Stimulated activated CD4-positive, alpha-beta T cell treated with anti-CD3 and anti-CD28 coated beads, Interleukin-12 subunit alpha, Interleukin-12 subunit beta, amount 100 ng/mL, for 4 hours (primary cell): ENCODE data around the gene POMT2.

ENCODE experiments used
- DNase-seq: peaks from one replicate; pipeline ENCODE4 v3.0.0-alpha.2; 2020

The POMT2 gene

DNA sequence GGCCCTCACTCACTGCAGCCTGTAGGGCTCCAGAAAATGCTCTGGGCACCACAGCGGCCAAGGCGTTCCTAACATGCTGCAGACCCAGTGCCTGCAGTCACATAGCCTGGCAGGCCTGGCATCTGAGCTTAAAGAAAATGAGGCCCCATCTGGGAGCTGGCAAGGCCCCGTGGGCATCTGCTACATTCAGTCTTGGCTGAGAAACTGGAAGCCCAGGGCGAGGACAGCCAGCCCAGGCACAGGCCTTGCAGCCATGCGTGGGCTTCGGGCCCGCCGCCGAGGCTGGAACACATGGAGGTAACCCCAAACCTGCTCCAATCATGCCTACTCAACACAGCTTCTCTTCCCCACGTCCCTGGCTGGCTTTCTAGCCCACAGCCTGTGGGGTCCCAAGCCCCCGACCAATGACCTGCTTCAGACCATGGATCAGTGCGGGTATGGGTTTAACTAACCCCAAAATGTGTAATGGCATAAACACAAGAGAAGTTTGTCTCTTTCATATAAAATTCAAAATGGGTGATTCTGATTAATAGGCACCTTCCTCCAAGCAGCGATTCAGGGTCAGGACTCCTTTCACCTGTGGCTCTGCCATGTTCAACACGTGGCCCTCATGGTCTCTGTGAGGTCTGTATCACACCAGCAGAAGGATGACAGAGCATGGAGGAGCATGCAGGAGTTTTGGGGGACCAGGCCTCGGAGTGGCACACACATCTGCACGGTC is 56.1 kb downstream of the POMT2 start:
- no peak for DNase-seq

DNA sequence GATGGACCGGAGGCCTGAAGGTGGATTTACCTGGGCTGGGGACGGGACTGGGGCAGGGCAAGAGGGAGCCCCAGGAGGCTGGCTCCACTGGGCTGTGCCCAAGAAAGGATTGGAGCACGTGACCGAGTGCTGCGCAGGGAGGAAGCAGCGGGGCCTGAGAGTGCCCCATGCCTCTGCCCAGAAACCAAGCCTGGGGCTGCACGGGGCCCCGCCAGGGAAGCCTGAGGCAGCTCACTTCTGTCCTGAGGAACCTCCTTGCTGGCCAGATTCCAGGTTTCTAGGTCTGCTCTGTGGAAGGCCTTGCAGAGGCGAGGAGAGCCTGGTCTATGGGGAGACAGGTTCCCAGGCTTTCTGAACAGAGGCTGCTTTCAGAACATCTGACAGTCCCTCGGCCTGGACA is 60.1 kb downstream of the POMT2 start:
- no peak for DNase-seq

DNA sequence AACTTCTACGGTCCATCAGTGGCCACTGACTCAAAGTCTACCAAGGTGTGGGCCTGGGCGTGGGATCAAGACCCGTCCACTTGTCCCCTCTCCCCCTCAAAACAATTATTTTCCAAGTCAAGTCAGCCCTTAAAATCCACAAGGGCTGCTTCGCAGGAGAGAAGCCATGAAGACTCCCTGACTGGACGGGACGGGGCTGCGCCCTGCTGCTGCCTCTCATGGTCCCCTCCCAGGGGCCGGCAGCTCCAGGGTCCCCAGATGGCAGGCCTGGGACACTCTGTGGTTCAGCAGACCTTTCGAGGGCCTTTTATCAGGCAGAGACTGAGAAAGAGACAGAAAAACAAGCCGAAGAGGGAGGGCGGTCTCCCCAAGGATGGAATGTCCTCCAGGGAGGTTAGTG is 60.5 kb downstream of the POMT2 start:
- no peak for DNase-seq

DNA sequence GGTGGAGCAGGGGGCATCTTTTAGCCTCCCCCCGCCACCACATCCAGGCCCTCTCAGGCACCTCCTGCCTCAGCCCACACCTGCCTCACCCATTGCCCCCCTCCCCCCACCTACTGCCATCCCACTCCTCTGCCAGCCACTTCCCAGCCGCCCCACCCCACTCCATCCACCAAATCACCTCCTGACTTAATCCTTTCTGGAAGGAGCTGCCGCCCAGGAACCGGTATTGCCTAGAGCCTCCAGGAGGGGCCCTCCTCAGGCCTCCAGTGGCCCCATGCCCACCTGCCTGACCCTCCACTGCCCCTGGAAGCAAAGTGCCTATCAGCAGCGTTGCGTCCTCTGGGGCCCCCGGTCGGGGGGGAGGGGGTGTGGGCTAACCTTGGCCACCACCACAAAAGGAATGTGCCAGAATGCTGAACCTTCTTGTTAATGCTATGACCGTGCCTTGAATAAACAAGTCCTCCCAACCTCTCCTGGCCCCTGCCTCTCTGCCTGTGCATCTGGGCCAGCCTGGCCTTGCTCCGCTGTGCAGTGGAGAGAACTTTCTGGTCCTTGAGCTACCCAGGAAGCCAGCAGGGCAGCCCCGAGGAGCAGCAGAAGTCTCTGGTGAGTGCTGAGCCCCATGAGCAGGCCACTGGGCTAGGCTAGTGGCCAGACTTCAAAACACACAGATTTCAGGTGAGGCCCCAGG is 61.5 kb downstream of the POMT2 start:
- no peak for DNase-seq

DNA sequence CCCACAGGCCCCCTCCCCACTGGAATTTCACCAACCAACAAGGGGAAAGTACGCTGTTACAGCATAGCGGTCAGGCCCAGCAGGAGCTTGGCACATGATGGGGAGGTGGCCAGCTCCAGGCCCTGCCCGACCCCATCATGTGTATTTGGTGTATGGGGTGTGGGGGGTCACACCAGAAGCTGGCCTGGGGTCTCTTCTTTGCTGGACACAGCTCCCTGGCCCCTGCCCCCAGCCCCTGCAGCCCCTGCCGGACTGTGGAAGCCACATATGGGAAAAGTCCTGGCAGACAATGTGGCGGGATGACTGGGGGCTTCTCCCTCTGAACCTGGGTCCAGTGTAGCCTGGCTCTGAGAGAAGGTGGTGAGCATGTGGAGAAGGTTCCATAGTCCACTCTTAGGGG is 62.1 kb downstream of the POMT2 start:
- no peak for DNase-seq

DNA sequence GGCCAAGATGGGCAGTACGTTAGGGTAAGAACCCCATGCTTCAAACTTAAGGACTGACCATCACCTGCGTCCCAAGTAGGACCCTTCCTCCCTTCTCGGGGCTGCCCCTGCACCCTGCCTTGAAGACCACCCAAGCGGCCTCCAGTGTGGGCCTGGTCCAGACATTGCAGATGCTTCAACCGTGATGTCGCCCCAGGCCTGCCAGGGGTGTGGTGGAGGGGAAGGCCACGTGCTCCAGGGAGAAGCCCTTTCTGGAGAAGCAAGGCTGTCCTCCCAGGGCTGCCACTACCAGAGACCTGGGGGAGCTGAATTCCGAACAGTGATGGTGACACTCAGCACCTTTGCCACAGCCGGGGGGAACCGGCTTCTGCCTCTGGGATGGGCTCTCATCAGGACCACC is 63.0 kb downstream of the POMT2 start:
- DNase-seq = no peak

DNA sequence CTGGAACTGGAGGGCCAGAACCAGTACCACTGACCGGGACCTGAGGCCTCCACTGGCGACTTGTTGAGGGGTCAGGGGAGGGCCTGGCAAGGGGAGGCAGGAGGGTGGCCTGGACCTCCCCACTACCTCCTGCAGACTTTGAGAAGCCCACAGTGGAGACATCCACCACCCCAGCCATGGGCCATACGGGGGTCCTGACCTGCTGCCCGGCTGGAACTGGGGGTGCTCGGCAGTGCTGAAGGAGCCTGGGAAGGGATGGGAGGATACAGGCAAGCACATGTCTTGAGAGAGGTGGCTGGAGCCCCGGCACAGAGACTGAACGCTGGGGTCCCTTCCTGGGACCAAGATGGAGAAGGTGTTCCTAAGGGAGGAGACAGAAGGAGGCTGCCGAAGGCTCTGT is 64.0 kb downstream of the POMT2 start:
- no peak for DNase-seq

DNA sequence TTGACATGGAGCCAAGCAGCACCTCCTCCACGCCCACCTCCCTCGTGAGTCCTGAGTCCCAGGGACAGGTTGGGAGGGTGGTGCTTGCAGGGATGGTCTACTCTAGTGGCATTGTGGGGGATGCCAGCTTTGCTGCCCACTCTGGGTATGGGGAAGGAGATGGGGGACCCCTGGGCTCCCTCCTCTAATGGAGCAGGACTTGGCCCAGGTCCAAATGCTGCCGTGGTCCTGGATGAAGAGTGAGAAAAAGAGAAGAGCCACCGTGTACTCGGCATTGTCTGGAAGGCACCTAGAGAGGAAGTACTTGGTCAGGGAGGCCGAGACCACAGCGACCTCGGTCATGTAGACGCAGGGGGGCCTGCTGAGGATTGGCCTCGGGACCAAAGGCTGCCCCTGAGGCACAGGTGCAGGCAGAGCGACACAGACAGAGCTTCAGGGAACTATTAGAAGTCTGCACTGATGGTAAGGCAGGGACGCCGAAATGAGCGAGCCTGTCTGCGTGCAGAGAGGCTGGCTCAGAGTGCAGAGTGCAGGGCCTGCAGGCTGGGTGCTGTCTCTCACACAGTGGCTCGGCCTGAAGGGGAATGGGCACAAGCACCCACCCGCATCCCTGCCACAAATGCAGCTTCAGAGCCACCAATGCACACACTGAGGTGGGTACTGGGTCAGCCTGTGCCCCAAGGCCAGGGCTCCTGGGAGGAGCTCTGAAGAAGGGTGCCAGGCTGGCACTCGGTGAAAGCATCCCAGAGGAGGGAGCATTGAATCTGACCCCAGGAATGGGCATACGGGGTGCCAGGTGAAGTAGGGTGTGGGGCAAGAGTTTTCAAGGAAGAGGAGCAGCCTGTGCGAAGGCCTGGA is 67.1 kb downstream of the POMT2 start:
- no peak for DNase-seq

DNA sequence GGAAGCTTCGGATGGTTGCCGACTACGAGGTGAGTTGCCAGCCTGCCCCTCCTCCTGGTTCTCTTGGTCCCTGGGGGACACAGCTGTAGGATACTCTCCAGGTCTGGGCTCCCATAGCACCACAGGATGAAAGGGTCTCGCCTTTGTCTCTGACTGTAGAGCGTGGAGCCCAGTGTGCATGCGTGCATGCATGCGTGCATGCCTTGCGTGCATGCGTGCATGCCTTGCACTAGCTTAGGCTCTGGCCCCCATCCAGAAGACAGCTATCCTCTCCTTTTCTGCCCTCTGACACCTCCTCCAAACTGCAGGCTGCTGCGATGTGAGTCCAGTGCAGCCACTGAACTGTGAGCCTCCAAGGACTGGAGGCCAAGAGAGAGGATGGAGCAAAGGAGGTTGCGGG is 68.8 kb downstream of the POMT2 start:
- no peak for DNase-seq

DNA sequence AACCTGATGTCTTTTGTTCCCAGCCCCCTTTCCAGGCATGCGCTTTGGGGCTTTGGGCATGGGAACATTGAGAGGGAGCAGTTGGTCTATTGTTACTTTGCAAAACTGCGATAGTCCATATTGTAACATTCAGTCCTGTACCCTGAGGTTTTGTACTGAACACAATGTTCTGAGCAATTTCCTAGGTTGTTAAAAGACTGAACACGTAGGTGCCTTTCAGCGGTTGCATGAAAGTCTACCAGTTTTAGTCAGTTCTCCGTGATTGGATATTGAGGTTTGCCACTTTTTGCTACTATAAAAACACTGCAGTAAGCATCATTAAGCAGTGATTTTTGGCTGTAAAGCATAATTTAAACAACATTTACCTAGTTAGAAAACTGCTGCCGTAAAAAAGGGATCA is 69.8 kb downstream of the POMT2 start:
- no peak for DNase-seq

DNA sequence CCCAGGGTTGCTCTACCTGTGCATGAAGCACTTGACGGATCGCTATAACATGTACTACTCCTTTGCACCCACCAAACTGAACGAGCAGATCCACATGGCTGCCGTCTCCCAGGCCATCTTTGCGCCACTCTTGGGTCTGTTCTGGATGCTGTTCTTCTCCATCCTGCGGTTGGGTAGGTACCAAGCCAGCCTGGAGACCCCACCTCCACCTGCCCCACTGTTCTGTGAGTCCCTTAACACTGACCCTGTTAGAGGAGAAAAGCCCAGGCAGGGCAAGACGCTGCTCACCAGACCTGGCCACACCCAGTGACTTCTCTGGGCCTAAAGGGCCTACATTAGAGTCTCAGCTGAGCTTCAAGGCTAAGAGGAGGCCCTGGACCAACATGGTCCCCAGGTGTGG is 71.4 kb downstream of the POMT2 start:
- no peak for DNase-seq

DNA sequence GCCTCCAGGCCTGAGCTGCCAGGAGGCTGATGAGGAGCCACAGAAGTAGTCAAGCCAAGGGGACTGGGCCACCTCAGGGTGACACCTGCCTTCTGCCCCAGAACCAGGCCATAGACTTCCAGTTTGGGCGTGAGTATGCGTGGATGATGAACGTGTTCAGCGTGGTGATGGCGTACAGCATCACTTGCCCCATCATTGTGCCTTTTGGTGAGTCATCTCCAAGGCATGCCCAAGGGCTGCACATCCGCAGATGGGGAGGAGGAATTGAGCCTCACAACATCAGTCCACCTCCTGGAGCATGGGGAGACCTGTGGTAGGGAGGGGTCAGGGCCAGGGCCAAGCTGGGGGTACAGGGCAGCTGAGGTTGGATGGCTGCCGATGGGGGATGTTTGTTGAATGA is 72.0 kb downstream of the POMT2 start:
- DNase-seq = no peak

DNA sequence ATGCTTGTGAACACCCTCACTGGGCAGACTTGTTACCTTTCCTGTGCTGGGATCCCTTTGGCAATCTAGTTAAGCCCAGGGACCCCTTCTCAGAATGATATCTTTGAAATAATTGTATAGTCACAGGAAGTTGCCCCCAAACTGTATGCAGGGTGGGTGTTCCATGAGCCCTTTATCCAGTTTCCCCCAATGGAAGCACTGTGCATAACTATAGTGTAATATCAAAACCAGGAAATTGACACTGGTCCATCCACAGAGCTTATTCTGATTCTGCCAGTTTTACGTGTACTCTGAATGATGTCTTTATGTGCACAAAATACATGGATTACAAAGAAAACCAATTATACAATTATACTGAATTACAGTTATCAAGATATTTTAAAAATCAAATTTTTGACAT is 73.9 kb downstream of the POMT2 start:
- no peak for DNase-seq

DNA sequence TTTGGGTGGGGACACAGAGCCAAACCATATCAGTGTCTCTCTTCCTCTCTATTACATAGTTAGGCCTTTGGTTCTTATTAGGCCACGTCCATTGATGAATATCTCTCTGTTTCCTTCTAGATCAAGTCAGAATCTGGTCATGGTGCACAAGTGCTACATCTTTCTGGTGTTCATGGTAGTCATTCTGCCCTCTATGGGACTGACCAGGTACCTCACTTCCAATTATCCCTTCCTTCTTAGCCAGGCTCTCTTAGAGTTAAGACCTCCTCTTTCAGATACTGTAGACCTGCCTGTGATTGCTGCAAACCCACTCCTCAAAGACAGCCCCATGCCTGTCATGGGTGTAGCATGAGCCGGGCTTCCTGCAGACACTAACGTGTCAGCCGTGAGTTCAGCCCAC is 74.9 kb downstream of the POMT2 start:
- DNase-seq = no peak

DNA sequence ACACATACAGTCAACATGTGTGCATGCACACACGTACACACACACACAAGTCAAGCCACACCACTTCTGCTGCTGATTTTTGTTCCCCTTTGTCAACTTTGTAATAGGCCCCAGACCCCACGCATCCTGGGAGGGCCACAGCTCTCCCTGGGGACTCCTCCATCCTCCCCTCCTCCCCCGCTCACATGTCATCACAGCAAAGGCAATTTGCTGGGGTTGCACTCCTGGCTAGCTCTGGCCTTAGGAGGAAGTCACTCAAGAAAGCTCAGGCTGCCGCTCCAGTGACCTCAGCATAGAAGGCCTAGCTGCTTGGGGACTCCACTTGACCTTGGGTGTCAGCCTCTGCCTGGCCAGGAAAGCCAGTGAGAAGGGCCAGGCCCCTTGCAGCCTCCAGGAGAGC is 76.8 kb downstream of the POMT2 start:
- no peak for DNase-seq

DNA sequence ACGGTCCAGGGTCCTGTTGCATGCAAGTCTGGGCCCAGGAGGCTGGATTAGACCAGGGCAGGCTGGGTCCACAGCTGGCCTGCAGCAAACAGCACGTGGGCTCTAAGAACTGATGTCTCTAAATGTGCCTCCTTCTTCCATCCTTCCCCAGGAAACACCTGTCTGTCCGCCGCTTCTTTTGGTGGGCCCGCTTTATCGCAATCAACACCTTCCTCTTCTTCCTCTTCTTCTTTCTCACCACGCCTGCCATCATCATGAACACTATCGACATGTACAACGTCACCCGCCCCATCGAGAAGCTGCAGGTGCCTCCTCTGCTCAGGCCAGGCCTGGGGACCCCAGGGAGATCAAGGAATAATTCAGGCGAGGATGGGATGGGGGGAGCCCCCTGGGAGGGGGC is 77.9 kb downstream of the POMT2 start:
- no peak for DNase-seq

DNA sequence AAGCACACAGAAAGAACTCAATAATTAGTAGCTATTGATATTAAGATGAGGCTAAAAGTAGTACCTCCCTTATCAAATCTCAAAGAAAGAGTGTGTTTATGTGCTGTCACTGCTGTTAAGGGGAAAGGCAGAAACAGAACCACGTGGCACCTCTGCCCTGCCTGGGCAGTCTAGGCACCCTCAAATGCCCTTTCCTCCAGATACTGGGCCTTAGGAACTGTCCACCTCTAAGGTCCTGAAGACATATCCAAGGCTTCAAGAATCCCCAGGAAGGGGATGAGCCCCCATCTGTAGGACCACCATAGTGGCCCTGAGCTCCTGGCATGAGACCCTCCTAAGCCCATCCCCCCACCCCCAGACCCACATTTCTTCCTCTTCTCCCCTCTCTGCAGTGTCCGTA is 78.7 kb downstream of the POMT2 start:
- no peak for DNase-seq

DNA sequence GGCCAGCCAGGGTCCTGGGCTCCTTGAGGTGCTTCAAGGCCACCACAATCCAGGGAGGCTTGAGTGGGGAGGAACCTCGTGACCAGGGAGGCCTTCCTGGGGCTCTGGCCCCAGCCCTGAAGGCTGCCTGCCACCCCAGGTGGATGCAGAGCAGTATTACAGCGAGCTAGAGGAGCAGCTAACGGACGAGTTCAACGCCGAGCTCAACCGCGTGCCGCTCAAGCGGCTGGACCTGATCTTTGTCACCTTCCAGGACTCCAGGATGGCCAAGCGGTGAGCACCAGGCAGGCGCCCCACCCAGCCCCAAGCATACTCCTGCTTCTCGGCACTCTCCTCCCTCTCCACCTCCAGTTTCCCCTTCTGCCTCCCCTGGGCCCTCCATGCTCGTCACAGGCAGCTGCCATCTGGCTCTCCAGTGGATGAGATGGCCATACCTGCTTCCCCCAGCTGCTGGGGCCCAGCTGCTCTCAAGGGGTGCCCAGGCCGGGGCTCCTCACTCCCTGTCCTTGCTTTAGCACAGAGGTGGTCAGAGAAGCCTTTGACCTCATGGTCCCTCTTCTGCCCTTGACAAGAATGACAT is 80.3 kb downstream of the POMT2 start:
- DNase-seq = no peak

DNA sequence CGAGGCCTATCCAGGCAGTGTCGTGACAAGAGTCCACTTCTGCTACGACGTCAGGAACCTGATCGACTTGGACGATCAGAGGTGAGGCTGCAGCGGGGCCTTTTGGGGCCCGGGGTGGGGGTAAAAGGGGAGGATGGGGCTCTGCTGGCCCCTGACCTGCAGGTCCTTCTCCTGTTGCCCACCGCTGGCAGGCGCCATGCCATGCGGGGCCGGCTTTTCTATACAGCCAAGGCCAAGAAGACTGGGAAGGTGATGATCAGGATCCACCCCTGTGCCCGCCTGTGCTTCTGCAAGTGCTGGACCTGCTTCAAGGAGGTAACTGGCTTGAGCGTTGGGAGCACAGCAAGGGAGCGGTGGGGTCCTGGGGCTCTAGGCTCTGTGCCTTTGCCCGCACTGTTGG is 81.3 kb downstream of the POMT2 start:
- DNase-seq = no peak

DNA sequence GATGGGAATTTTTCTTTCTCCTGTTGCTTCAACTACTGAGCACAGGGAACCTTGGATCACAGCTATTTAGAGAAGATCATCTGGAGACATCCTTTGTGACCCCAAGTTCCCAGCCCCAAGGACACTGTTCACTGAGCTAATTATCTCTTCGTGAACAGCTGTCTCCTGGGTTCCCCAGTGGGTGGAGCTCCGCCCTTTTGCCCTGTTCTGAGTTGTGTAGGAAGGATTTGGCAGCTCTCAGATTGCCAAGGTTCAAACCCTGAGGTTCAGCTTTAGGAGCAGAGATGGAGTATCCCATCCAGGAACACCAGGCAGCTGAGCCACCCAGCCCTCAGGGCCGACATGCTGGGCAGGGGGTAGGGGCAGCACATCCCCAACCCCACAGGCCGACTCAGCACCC is 81.7 kb downstream of the POMT2 start:
- DNase-seq = no peak

DNA sequence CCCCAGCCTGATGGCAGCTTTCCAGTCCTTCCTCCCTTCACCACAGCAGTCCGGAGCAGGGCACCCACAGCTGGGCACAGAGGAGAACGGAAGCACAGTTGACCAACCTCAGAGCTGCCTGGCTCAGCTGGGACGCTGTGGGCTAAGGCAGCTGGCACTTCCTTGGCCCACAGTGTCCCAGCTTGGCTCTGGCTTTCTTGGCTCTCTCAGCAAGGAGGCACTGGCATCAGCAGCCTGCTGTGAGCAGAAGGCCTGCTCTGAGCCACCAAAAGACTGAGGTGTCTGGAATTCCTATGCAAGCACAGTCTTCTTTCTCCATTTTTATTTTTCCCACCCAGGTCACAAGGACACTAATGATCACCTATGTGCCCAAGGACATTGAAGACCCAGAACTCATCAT is 82.3 kb downstream of the POMT2 start:
- no peak for DNase-seq

DNA sequence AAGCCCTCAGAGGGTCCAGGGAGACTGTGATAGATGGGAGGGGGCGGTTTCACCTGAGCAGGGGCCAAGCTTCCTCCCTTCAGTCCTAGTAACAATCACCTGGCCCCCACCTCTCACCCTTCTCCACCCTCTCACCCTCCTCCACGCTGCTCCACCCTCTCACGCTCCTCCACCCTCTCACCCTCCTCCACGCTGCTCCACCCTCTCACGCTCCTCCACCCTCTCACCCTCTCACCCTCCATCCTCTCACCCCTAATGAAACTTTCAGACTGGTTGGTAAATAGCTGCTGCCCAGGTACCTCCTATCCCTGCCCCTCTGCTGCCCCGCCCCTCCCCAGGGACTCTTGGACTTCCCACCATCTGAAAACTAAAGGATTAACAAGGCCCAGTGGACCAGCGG is 83.9 kb downstream of the POMT2 start:
- DNase-seq = no peak

DNA sequence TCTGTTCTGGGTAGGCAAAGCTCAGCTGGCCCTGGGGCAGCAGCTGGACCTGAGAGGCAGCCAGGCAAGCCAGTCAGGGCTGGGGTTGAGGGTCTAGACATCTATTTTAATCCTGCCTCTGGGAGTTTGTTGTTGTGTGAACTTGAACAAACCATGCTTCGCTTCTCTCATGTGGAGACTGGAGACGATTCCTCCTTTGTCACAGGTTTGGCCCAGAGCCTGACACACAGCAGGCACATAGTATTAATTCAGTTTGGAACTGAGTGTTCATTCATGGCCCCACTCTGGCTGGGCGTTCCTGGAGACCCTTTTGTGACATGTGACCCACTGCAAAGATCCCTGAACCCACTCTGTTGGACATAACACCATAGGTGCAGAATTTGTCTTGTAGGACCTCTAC is 89.0 kb downstream of the POMT2 start:
- no peak for DNase-seq

DNA sequence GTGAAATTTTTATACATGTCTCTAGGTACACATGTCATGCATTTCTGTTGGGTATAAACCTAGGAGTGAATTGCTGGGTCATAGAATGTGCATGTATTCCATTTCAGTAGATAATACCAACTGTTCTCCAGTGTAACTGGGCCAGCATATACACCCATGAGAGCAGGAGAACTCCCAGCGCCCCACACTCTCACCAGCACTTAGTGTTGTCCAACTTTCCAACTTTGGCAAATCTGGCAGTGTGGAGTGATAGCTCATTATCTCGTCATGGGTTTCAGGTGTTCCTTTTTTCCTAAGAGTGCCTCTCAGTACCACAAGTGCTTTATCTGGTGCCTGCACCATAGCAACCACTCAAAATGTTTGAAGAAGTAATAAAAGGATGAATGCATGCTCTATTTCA is 89.8 kb downstream of the POMT2 start:
- DNase-seq = no peak
